ENCODE measurements around the gene SLC25A17.
"Not testable (repeated sequence)": the region's sequence is repeated elsewhere in the genome, so short reads cannot be mapped to it uniquely, and the experiment has no call there.

SLC25A17 gene

DNA sequence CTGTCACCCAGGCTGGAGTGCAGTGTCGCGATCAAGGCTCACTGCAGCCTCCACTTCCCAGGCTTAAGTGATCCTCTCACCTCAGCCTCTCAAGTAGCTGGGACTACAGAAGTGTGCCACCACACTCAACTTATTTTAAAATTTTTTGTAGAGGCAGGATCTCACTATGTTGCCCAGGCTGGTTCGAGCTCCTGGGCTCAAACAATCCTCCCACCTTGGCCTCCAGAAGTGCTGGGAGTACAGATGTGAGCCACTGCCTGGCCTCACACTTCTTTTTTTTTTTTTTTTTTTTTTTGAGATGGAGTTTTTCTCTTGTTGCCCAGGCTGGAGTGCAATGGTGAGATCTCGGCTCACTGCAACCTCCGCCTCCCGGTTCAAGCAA is 99.0 kb downstream of the SLC25A17 start:
- not testable (repeated sequence) for DNase-seq (ENCODE audit: low spot score)
